Stimulated activated CD4-positive, alpha-beta T cell treated with anti-CD3 and anti-CD28 coated beads, Interleukin-15, amount 100 ng/mL, for 24 hours (primary cell): ENCODE results near the gene CARMIL1.

Source experiments
- DNase-seq: peaks from one replicate; pipeline ENCODE4 v3.0.0-alpha.2; 2020

CARMIL1 gene

GRCh38 chr6:25635886-25636317 lies 356.7 kb downstream of the CARMIL1 start:
- no peak for DNase-seq

- no peak for DNase-seq
Measured at GRCh38 chr6:25637211-25637610, 358.0 kb downstream of the CARMIL1 start.

DNA sequence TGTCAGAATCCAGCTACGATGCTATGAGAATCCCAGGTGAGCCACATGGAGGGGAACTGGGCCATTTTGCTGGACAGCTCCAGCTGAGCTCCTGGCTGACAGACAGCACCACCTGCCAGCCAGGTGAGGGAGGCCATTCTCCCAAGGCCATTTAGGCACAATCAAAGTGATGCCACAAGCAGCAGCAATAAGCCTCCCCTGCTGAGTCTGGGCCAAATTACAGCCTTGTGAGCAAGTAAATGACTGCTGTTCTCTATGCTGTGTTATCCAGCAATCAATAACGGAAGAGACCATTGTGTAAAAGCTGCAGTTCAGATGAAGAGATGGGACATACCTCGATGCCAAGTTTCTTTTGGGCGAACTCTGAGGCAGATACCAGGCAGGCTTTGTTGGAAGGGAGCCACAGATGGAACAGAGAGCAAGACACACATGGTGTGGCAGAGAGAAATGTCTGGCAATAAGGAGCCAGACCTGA lies 358.8 kb downstream of the CARMIL1 start:
- no peak for DNase-seq

DNA sequence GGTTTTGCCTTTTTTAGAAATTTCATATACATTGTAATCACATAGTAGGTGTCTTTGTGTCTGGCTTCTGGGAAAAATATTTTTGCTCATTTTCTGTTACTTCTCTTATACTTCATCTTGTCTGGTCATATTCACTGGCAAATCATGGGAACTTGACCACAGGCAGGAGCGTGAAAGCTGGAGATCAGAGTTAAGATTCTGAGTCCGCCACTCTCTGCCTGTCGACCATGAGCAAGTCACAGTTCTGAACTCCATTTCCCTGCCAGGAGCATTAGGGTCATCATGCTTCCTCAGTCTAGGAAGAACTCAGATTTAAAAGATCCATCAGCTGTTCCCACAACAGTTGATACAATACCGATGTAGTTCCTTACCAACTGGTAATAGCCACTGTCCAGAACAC lies 360.5 kb downstream of the CARMIL1 start:
- DNase-seq, result no peak

DNA sequence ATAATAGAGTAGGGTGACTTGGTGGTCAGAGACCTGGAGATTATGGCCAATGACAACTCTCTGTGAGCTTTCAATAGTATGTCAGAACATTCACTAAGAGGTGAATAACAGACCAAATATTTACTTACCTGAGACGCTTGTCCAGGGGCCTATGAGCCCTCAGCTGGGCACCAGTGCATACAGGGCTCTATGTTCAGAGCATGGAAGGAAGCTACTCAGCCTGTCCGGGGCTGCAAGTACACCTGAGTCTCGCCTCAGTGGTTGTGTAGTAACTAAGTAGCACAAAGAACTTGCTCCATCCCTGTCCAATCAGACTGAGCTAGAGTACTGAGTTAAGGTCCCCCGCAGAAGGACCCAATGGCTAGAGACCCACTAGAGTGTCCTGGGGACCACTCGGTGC lies 361.3 kb downstream of the CARMIL1 start:
- no peak for DNase-seq

DNA sequence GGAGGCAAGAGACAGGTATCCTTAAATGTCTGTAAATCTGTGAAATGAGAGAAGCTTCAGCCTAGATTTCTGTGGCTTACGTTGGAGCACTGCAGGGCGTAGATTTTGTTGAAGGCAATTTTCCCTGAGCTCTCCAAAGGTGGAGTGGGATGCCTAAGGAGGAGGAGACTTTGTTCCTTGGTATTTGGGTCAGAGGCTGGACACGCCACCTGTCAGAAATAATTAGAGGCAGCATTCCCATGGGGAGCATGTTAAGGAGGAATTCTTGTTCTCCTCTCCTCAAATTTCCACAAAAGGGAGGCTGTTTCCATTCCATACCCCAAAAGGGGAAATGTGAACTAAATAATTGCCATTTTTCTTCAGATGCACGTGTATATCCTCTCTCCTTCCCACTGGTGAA lies 361.7 kb downstream of the CARMIL1 start:
- no peak for DNase-seq

GRCh38 chr6:25641377-25641776 lies 362.2 kb downstream of the CARMIL1 start:
- no peak for DNase-seq

GRCh38 chr6:25641940-25642666 lies 362.9 kb downstream of the CARMIL1 start:
- DNase-seq, result no peak

DNA sequence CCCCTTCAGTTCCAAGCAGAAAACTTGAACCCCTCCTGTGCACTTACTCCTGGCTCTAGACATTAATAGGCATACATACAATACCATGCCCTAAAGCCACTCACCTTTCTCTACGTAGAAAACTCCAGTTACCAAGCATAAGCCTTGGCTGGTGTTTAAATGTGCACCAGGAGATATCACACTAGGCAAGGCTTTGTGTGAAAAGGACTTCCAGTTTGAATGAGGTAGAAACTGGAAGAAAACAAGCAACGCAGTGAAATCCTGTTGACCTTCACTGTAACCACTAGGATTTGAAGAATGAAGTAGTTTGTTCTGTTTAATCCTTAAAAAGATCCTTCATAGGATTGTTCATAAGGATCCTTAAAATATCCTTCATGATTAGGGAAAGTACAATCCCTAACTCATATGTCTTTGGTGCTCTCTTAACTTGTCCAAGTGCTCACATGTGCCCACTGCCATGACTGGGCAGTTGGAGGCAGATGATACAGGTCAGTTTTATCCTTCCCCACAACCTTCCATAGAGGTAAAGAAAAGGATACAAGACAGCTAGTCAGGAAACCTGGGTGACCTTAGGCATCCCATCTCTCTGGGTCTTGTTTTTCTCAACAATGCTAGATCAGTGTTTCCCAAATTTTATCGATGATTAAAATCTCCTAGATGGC lies 363.6 kb downstream of the CARMIL1 start:
- no peak for DNase-seq

- DNase-seq, result no peak
Measured at GRCh38 chr6:25645916-25646315, 366.7 kb downstream of the CARMIL1 start.

DNA sequence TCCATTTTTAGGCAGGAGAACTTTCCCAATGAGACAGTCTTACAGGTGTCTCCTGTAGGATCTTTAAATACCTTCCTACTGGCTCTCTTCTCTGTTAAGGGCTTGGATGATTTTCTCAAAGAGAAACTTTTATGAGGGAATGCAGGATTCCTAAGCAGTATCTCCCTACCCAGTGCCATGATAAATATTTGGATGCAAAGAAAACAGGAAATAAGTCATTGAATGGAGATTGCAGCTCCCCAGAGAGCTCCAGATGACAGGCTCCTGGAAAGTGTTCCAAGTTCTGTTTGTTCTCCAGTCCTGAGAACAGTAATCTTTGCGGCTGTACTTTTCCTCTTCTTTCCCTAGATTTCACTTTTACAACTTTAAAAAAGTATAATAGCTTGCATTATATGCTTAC lies 370.4 kb downstream of the CARMIL1 start:
- DNase-seq, result no peak

DNA sequence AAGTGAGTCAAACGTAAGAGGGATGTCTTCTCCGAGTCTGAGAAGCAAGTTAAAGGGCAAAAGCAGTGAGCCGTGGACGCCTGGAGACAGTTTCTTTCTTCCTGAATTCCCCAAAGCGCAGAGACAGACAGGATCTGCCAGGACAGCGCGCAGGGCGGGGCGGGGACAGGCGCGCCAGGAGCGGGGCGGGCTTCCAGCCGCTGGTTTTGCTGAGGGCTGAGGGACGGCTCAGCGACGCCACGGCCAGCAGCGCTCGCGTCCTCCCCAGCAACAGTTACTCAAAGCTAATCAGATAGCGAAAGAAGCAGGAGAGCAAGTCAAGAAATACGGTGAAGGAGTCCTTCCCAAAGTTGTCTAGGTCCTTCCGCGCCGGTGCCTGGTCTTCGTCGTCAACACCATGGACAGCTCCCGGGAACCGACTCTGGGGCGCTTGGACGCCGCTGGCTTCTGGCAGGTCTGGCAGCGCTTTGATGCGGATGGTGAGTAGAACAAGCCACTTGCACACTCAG lies 372.9 kb downstream of the CARMIL1 start, which contains the start of gene SCGN:
TSS of gene SCGN (plus strand) at position 209 of the 509 bp plus-strand sequence. CDS start at position 398, 189 bp downstream.
- DNase-seq, result peak; percentile 63

- no peak for DNase-seq
Measured at GRCh38 chr6:25655723-25656122, 376.5 kb downstream of the CARMIL1 start.

GRCh38 chr6:25659633-25660368 lies 380.6 kb downstream of the CARMIL1 start:
- no peak for DNase-seq

- DNase-seq, result peak; percentile 43
Measured at GRCh38 chr6:25660512-25660911, 381.3 kb downstream of the CARMIL1 start.

DNA sequence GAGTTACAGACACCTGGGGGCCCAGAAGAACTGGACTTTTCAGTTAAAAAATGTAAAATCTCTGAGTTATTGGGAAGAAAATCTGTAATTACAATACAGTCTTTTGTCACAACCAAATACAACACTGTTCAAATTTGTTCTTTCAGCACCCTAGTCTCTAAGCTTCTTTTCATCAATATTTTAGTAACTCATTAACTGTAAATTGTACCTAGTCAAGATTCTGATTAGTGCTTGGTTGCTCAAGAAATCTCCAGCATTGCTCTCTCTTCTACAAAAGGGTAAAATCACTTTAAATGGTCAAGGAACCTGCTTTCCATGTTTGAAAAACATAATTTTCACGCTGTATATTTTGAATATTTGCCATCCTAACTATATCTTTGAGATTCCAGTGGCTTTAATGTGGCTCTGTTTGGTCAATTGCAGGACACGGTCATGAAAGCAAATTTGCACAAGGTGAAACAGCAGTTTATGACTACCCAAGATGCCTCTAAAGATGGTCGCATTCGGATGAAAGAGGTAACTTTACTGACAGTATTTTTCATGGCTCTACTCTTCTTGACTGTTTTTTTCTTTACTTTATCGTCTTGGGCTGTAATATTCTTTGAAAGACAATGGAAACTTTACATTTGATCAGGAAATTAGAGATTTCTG lies 382.1 kb downstream of the CARMIL1 start:
- DNase-seq, result no peak

DNA sequence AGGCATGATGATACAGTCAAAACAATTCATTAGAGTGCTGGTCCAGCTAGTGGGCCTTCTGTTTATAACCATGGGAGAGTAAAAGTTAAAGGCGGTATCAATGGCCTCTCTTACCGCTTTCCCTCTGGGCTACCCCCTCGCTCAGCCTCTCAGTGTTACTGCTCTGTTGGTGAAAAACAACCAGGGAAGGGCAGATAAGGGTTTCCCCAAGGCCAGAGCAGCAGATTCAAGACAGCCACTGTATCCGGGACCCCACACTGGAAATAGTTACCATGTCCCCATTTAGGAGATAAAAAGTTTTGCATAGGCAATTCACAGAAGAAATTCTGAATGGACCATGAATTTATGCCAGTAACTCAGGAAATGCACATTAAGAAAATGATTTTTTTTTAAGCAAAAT lies 386.3 kb downstream of the CARMIL1 start:
- DNase-seq, result no peak

DNA sequence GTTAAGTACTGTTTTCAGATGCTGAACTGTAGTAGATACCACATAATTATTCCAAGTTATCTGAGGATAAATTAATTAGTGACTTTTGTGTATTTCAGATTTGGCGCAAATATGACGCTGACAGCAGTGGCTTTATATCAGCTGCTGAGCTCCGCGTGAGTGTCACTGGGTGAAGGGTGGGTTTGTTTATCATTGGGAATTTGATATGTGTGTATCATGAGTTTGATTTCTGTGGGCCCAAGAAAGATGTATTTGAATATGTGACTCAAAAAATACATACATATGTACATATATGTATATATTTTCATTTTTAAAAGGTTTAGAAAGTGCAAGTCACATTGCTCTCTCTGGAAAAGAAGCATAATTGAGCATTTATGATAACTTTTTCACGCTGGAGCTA lies 390.2 kb downstream of the CARMIL1 start:
- no peak for DNase-seq
